Right cardiac atrium (tissue), 5 donors: Measurements from ENCODE around the gene GPR107. TPM values are rescaled to one million over a fixed set of nuclear protein-coding genes. Genes with fewer than 3 reads are reported as not detected.

Source experiments
- ATAC-seq, 2 donors: fragments of 200-7000 bp; cut with Tn5 transposase; one replicate each; pipeline versions ENCODE4 v1.8.0 to v1.9.1; 2020; ENCODE audit warnings: moderate library complexity in 2 of 2, mild to moderate bottlenecking in 1 of 2
- DNase-seq, 3 donors: peaks; one replicate each; pipeline ENCODE4 v3.0.0-alpha.2; 2020
- H3K27ac ChIP-seq: one replicate; pipeline ENCODE4 v1.5.1; 2013; ENCODE audit warnings: mild to moderate bottlenecking, low read length, control low read depth, moderate library complexity
- H3K27me3 ChIP-seq: one replicate; pipeline ENCODE4 v1.6.1; 2013; ENCODE audit not compliant: control insufficient read depth, insufficient read depth
- H3K4me1 ChIP-seq: one replicate; pipeline ENCODE4 v1.6.1; 2013; ENCODE audit warnings: low read length; ENCODE audit not compliant: control insufficient read depth, insufficient read depth
- H3K4me3 ChIP-seq: one replicate; pipeline ENCODE4 v1.5.1; 2013; ENCODE audit warnings: low read length, control low read depth
- H3K9me3 ChIP-seq: one replicate; pipeline ENCODE4 v1.6.1; 2013; ENCODE audit warnings: low read length; ENCODE audit not compliant: control insufficient read depth
- WGBS: extraction: QIAGEN DNeasy Blood & Tissue Kit; methylation state at CpG from one replicate; pipeline ENCODE4 v1.1.7; 2013; 5-methylcytosine and 5-hydroxymethylcytosine counted together
- intact Hi-C, 4 donors: fragments of 100-400 bp; cut with DNase I; formaldehyde crosslinking; loops; one replicate each; pipeline versions ENCODE4 v1.11.0 to v1.14.0; 2022 to 2023
- polyA plus RNA-seq: library from polyadenylated mRNA; stranded (reverse); fragments of 200-250 nt; gene quantifications from one replicate; pipeline ENCODE4 v1.2.3, GENCODE V29; 2013
- total RNA-seq, 4 donors: library from RNA; stranded (reverse); fragmentation: NEBNext Ultra II Directional; extraction: Animal tissue kit (Norgen Biotek cat#: 25700); gene quantifications; one replicate each; pipeline ENCODE4 v1.2.1, GENCODE V29; 2021
- donor health status: healthy with polysubstance abuse.
- donor health status: DM: no; HTN: yes; CAD: no.
- donor health status: DM: no; HTN: no; CAD: no.
- donor health status: DM: no; HTN: yes; CAD: no; lungs with severe emphysema.
- donor health status: DM: yes; HTN: yes; CAD: no.

The GPR107 gene
- total and polyA plus RNA-seq, 5 donors, result 13.1 to 29.5 (median 23.9) TPM

DNA sequence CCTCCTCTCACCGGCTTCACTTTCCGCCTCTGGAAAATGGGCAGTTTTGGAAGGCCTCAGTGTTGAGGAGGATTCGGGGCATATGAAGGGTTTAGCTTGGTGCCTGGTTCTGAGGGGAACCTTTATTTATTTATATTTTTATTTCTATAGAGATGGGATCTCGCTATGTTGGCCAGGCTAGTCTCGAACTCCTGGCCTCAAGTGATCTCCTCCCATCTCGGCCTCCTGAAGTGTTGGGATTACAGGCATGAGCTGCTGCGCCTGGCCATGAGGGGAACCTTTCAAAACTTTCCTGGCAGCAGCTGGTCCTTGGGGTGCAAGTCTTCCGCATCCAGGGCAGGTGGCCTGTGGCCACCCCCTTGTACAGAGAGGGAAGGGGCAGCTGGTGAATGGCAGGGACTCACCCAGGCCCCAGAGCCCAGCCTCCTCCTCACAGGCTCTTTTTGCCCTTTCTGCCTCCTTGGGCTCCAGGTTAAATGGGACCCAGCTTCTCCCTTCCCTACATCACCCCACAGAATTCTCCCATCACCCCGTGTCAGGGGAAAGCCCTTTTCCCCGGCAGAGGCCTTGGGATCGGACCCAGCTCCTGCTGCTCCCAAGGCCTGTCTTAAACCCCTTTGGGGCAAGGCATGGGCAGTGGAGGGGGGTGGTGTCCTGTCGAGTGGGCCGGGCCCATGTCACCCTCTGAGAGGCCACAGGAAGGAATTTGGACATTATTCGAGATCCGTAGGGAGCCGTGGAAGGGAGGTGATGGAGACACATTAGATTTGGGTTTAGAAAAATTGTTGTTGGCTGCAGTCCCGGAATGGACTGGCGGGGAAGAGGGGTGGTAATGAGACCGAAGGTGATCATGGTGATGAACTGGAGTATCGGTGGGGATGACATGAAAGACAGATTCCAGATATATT lies 124.4 kb downstream of the GPR107 start:
- WGBS, result 55% methylated on average over 20 of the region's 20 CpGs
- Histone ChIP-seq H3K4me3 (no peak overlapping the region), H3K27ac (no peak overlapping the region), H3K9me3 (no peaks in the 10 kb centered on the region), H3K4me1 (no peaks in the 10 kb centered on the region), H3K27me3 (no peaks in the 10 kb centered on the region)
- DNase-seq (peak in 2 of 3 donors; percentile 31 to 60), ATAC-seq (no peak)
- intact Hi-C loops, result no loop called here

DNA sequence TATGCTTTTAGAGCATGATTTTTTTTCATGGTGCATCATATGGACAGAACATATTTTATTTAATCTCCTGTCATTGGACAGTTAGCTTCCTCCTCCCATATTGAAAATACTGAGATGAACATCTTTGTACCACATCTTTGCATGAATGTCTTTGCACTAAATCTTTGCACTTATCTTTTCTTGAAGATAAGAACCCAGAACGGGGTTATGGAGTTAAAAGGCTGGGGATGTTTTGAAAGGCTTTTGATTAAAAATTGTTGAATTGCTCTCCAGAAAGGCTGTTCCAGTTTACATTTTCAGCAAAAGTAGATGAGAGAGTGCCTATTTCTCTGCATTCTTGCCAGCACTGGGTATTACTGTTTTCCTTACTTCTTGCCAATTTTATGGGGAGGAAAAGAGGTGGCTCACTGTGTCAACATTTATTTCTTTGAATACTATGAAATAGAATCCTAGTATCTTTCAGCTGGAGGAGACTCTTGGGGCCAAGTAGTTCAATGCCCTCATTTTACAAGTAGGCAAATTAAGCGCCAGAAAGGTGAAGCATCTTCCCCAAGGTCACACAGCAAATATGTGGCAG lies 125.7 kb downstream of the GPR107 start:
- H3K27ac ChIP-seq, result no peak overlapping the region
- 69% methylated on average over 2 of the region's 2 CpGs for WGBS
- H3K4me1 ChIP-seq, result no peaks in the 10 kb centered on the region
- DNase-seq, result no peak
- no peaks in the 10 kb centered on the region for H3K27me3 ChIP-seq
- intact Hi-C loops, result no loop called here
- no peaks in the 10 kb centered on the region for H3K9me3 ChIP-seq
- no peak overlapping the region for H3K4me3 ChIP-seq
- no peak for ATAC-seq

DNA sequence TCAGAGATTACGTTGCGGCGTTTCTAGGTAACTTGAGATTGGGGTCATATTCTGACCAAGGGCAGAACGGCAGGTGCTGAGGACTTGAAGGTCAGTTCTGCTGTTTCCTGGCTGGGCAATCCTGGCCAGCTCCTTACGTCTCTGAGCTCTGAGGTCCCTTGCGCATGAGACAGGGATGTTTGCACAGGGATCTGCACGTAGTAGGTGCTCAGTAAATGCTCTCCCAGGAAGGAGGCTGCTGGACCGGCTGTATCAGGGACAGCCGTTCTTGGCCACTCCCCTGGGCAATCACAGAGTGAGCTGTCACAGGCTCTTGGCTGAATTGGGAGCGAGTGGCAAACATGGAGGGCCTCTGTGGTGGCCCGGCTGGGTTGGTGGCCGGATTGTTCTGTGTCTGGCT lies 126.8 kb downstream of the GPR107 start:
- Histone ChIP-seq H3K4me1 (no peaks in the 10 kb centered on the region), H3K27me3 (no peaks in the 10 kb centered on the region), H3K4me3 (no peak overlapping the region), H3K27ac (no peak overlapping the region), H3K9me3 (no peaks in the 10 kb centered on the region)
- DNase-seq (peak in 2 of 3 donors; percentile 8 to 40), ATAC-seq (no peak)
- intact Hi-C loops, result no loop called here
- 91% methylated on average over 12 of the region's 12 CpGs for WGBS

GRCh38 chr9:130181678-130182380 lies 128.1 kb downstream of the GPR107 start:
- Histone ChIP-seq H3K9me3 (no peaks in the 10 kb centered on the region), H3K4me3 (no peak overlapping the region), H3K27me3 (no peaks in the 10 kb centered on the region), H3K4me1 (peaks cover 7% of the 10 kb centered on the region), H3K27ac (no peak overlapping the region)
- WGBS, result 90% methylated on average over 33 of the region's 33 CpGs
- DNase-seq (peak in 2 of 3 donors; percentile 45 to 50), ATAC-seq (no peak)
- intact Hi-C loops, result no loop called here

GRCh38 chr9:130182381-130182909 lies 128.7 kb downstream of the GPR107 start:
- ATAC-seq (no peak), DNase-seq (peak in 2 of 3 donors; percentile 33 to 47)
- intact Hi-C loops, result no loop called here
- Histone ChIP-seq H3K4me1 (peaks cover 7% of the 10 kb centered on the region), H3K27me3 (no peaks in the 10 kb centered on the region), H3K4me3 (no peak overlapping the region), H3K27ac (no peak overlapping the region), H3K9me3 (no peaks in the 10 kb centered on the region)
- WGBS, result 88% methylated on average over 17 of the region's 17 CpGs

DNA sequence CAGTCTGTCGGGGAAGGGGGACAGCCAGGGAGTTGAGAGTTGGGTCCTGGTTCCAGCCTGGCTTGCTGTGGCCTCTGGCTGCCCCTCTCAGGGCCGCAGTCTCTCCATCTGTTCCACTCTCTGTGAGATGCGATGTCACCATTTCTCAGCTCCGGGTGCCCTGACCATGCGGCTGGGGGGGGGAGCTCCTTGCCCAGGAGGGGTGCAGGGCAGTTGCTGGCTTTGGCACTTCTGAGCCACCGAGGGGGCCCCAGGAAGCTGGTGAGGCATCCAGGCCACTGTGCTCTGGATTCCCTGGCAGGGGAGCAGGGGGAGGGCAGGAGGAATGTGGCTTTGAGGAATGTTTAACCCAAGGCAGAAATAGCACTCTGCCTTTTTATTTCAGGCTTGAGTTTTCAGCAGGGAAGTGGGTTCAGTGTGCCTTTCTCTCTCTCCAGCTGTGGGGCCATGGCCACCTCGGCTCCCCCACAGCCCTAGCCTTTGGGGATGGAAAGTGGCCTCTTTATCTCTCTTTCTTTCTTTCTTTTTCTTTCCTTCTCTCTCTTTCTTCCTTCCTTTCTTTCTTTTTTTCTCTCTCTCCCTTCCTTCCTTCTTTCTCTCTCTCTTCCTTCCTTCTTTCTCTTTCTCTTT lies 129.5 kb downstream of the GPR107 start:
- H3K9me3 ChIP-seq, result no peaks in the 10 kb centered on the region
- peak overlapping the region; percentile 28 for H3K27ac ChIP-seq
- intact Hi-C loops, result no loop called here
- H3K4me3 ChIP-seq, result no peak overlapping the region
- DNase-seq, result peak in 2 of 3 donors; percentile 59 to 69
- WGBS, result 25% methylated on average over 7 of the region's 7 CpGs
- H3K4me1 ChIP-seq, result peaks cover 7% of the 10 kb centered on the region
- H3K27me3 ChIP-seq, result no peaks in the 10 kb centered on the region
- peak; percentile 11 to 17 for ATAC-seq

DNA sequence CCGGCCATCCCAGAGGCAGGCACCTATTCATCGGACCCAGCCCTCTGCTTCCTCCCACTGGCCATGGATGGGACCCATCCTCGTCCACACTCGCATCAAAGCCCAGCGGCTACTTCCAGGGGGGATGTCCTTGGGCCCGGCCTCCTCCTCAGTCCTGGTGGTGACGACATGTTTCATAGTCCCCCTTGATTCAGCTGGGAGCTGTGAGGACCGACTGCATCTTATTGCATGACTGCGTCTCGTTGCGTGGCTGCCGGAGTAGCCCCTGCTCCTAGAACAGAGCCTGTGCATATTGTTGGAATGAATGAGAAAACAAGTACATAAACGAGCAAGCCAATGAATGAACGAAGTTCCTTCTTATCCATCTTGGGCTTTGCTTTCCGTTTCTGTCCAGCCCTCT lies 131.3 kb downstream of the GPR107 start:
- Histone ChIP-seq H3K27ac (no peak overlapping the region), H3K4me3 (no peak overlapping the region), H3K4me1 (peaks cover 7% of the 10 kb centered on the region), H3K27me3 (no peaks in the 10 kb centered on the region), H3K9me3 (no peaks in the 10 kb centered on the region)
- intact Hi-C loops, result no loop called here
- ATAC-seq (no peak), DNase-seq (no peak)
- 67% methylated on average over 15 of the region's 15 CpGs for WGBS

GRCh38 chr9:130185490-130186031 lies 131.9 kb downstream of the GPR107 start:
- intact Hi-C loops, result no loop called here
- Histone ChIP-seq H3K27ac (no peak overlapping the region), H3K9me3 (no peaks in the 10 kb centered on the region), H3K4me1 (peaks cover 7% of the 10 kb centered on the region), H3K4me3 (no peak overlapping the region), H3K27me3 (no peaks in the 10 kb centered on the region)
- WGBS, result 42% methylated on average over 17 of the region's 17 CpGs
- ATAC-seq (no peak), DNase-seq (peak in 2 of 3 donors; percentile 30 to 50)

DNA sequence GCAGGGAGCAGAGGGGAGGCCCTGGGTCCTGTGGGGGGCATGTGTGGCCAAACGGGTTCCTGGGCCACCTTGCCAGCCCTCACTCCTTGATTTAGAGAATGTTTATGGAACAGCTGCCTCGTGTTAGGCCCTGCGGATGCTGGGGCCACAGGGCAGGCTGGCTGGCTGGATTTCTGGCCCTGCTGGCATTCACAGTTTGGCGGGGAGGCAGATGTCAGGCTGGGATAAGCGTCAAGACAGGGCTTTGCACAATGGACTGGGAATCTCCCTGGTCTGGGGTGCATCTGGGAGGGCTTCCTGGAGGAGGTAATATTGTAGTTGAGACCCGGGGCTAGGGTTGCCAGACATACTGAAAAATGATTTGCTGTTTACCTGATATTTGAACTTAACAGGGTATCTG lies 132.3 kb downstream of the GPR107 start:
- WGBS, result 52% methylated on average over 6 of the region's 6 CpGs
- H3K27me3 ChIP-seq, result no peaks in the 10 kb centered on the region
- no peak overlapping the region for H3K4me3 ChIP-seq
- intact Hi-C loops, result no loop called here
- DNase-seq (peak in 1 of 3 donors; percentile 27), ATAC-seq (no peak)
- H3K27ac ChIP-seq, result no peak overlapping the region
- H3K9me3 ChIP-seq, result no peaks in the 10 kb centered on the region
- H3K4me1 ChIP-seq, result peaks cover 7% of the 10 kb centered on the region

- no peaks in the 10 kb centered on the region for H3K9me3 ChIP-seq
- intact Hi-C loops, result no loop called here
- peaks cover 7% of the 10 kb centered on the region for H3K4me1 ChIP-seq
- H3K27me3 ChIP-seq, result no peaks in the 10 kb centered on the region
- DNase-seq, result peak in 2 of 3 donors; percentile 78 to 80
- 72% methylated on average over 25 of the region's 25 CpGs for WGBS
- no peak overlapping the region for H3K27ac ChIP-seq
- H3K4me3 ChIP-seq, result no peak overlapping the region
- peak; percentile 78 to 83 for ATAC-seq
Measured at GRCh38 chr9:130186839-130187522, 133.3 kb downstream of the GPR107 start.
